SU-DHL-6 (cell line): ENCODE data around the gene HEXD.

ENCODE experiments used
- EZH2phosphoT487 ChIP-seq: fragments of 200-600 bp; sonication (generic), shearing (Covaris generic); conservative IDR thresholded peaks from 2 replicates; pipeline ENCODE4 v1.6.1; 2018; ENCODE audit warnings: mild to moderate bottlenecking, antibody characterized with exemption, low read length, moderate library complexity, mixed read lengths
- TF ChIP-seq, protein P1 (sequence below): fragments of 200-600 bp; sonication (generic); IDR thresholded peaks from one replicate; pipeline ENCODE4 v1.5.1; 2017; ENCODE audit warnings: antibody characterized with exemption, mild to moderate bottlenecking, low read length, moderate library complexity; ENCODE audit not compliant: insufficient read depth, poor library complexity, severe bottlenecking

DNA sequence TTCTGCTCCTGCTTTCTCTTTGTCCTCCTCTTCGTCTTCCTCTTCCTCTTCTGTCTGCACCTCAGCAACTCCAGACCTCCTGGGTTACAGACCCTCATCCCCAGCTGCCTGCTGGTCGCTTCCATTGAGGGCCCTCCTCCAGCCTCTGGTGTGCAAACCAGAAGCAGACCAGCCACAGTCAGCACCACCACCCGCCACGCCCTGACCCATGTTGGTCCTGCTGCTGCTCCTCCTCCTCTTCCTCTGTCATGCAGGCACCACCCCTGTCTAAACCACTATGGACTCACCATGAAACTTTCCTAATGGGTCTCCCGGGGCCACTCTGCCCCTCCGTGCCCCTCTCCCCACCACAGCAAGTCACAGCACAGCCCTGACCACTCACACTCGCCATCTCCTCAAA lies 11.7 kb downstream of the HEXD start:
- TF ChIP-seq, protein P1, sequence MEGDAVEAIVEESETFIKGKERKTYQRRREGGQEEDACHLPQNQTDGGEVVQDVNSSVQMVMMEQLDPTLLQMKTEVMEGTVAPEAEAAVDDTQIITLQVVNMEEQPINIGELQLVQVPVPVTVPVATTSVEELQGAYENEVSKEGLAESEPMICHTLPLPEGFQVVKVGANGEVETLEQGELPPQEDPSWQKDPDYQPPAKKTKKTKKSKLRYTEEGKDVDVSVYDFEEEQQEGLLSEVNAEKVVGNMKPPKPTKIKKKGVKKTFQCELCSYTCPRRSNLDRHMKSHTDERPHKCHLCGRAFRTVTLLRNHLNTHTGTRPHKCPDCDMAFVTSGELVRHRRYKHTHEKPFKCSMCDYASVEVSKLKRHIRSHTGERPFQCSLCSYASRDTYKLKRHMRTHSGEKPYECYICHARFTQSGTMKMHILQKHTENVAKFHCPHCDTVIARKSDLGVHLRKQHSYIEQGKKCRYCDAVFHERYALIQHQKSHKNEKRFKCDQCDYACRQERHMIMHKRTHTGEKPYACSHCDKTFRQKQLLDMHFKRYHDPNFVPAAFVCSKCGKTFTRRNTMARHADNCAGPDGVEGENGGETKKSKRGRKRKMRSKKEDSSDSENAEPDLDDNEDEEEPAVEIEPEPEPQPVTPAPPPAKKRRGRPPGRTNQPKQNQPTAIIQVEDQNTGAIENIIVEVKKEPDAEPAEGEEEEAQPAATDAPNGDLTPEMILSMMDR = no peak
- no peak for TF ChIP-seq EZH2phosphoT487
